OCI-LY7 (cell line): ENCODE data around the gene TLE1.
"Not testable (repeated sequence)": the region's sequence is repeated elsewhere in the genome, so short reads cannot be mapped to it uniquely, and the experiment has no call there.

Experiments used
- CTCF ChIP-seq: fragments of 200-600 bp; sonication (generic); conservative IDR thresholded peaks from 2 replicates; pipeline ENCODE4 v1.5.1; 2014; ENCODE audit warnings: mild to moderate bottlenecking, antibody characterized with exemption, low read length, moderate library complexity, mixed read lengths
- EZH2phosphoT487 ChIP-seq: fragments of 200-600 bp; sonication (generic); IDR thresholded peaks from 2 replicates; pipeline ENCODE4 v1.6.1; 2018; ENCODE audit warnings: low read depth, borderline replicate concordance, mild to moderate bottlenecking, mixed run types, antibody characterized with exemption, low read length, moderate library complexity, mixed read lengths

- TF ChIP-seq EZH2phosphoT487, CTCF: not testable (repeated sequence)
Measured at GRCh38 chr9:81644513-81644912, 44.8 kb downstream of the TLE1 start.
